HG02938 (cell line): ENCODE results near the gene PPM1M.

Experiments used
- ATAC-seq: cut with Tn5 transposase; IDR thresholded peaks from one replicate; pipeline ENCODE4 v1.9.1; 2021; ENCODE audit warnings: mild to moderate bottlenecking, moderate library complexity; ENCODE audit not compliant: unreplicated experiment

PPM1M gene

GRCh38 chr3:52293491-52294319 is 48.1 kb downstream of the PPM1M start:
- no peak for ATAC-seq

GRCh38 chr3:52294320-52295150 is 49.0 kb downstream of the PPM1M start:
- no peak for ATAC-seq

- ATAC-seq: no peak
Observed at GRCh38 chr3:52295671-52296208, 50.2 kb downstream of the PPM1M start.

- ATAC-seq: no peak
Observed at GRCh38 chr3:52297242-52298148, 51.9 kb downstream of the PPM1M start.

- no peak for ATAC-seq
Observed at GRCh38 chr3:52298149-52299098, 52.9 kb downstream of the PPM1M start.

GRCh38 chr3:52299247-52299878 is 53.8 kb downstream of the PPM1M start:
- ATAC-seq: no peak
